HUES64 (cell line): ENCODE data around the gene ADAM12.

Source experiments
- H3K27ac ChIP-seq: 2 replicates; pipeline ENCODE4 v1.7.0; 2013; ENCODE audit warnings: low read depth, low read length, inconsistent platforms
- H3K27me3 ChIP-seq: 2 replicates; pipeline ENCODE4 v1.6.1; 2013; ENCODE audit warnings: mild to moderate bottlenecking, low read length; ENCODE audit not compliant: insufficient read depth
- H3K36me3 ChIP-seq: 2 replicates; pipeline ENCODE4 v1.6.1; 2013; ENCODE audit warnings: mild to moderate bottlenecking, low read length; ENCODE audit not compliant: insufficient read depth
- H3K4me1 ChIP-seq: 2 replicates; pipeline ENCODE4 v1.6.1; 2013; ENCODE audit warnings: mild to moderate bottlenecking, low read length, moderate library complexity; ENCODE audit not compliant: insufficient read depth
- H3K4me3 ChIP-seq: 2 replicates; pipeline ENCODE4 v1.5.1; 2013; ENCODE audit warnings: mild to moderate bottlenecking, low read length, moderate library complexity
- H3K9ac ChIP-seq: 2 replicates; pipeline ENCODE4 v1.6.1; 2013; ENCODE audit warnings: mild to moderate bottlenecking, low read depth, low read length
- H3K9me3 ChIP-seq: 2 replicates; pipeline ENCODE4 v1.6.1; 2013; ENCODE audit warnings: low read depth, low read length; ENCODE audit not compliant: insufficient read depth
- WGBS: fragments of 150-250, 120-280 bp; methylation state at CpG from one replicate; pipeline ENCODE4 v1.1.7; 2013; ENCODE audit warnings: missing lambda C conversion rate; 5-methylcytosine and 5-hydroxymethylcytosine counted together

The ADAM12 gene

DNA sequence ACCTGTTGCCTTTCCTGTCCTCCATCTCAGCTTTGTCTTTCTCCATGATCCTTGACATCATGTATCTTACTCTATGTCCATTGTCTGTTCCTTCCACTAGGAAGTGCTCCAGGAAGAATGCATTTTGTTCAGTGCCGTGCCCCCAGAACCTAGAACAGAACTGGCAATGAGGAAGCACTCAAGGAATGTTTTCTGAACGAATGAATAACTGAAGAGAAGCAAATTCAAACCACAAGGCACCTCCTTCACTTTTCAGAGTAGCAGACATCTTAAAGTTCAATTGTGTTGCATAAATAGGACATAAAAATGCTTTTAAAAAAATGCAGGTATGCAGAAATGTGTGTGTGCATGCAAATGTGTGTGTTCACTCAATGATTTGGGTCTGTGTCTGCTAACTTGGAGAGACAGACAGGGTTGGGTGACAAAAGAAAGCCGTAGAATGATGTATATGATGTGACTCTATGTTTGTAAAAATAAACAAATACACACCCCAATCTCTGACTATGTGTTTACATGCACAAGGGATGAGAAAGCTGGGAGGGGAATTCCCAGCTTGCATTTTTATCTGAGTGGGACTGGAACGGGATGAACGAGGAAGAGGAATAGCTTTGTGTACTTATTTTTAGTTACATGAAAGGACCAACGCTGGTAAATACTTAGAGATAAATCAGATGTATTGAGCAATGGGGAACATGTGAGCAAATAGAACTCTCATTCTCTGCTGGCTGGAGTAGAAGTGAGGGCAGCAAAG, 254.2 kb downstream of the ADAM12 start:
- Histone ChIP-seq H3K4me3 (no peak overlapping the region), H3K9ac (no peak overlapping the region), H3K4me1 (peaks cover 8% of the 10 kb centered on the region; the same call in 1 of the 2 replicates), H3K27me3 (no peaks in the 10 kb centered on the region), H3K36me3 (no peaks in the 10 kb centered on the region), H3K9me3 (no peaks in the 10 kb centered on the region), H3K27ac (no peak overlapping the region)
- 95% methylated on average over 6 of the region's 6 CpGs for WGBS

GRCh38 chr10:126133082-126133620, 255.1 kb downstream of the ADAM12 start:
- H3K27me3 ChIP-seq: no peaks in the 10 kb centered on the region
- peaks cover 8% of the 10 kb centered on the region; the same call in 1 of the 2 replicates for H3K4me1 ChIP-seq
- H3K36me3 ChIP-seq: no peaks in the 10 kb centered on the region
- no peak overlapping the region for H3K27ac ChIP-seq
- no peak overlapping the region for H3K9ac ChIP-seq
- 96% methylated on average over 9 of the region's 9 CpGs for WGBS
- H3K4me3 ChIP-seq: no peak overlapping the region
- H3K9me3 ChIP-seq: no peaks in the 10 kb centered on the region

DNA sequence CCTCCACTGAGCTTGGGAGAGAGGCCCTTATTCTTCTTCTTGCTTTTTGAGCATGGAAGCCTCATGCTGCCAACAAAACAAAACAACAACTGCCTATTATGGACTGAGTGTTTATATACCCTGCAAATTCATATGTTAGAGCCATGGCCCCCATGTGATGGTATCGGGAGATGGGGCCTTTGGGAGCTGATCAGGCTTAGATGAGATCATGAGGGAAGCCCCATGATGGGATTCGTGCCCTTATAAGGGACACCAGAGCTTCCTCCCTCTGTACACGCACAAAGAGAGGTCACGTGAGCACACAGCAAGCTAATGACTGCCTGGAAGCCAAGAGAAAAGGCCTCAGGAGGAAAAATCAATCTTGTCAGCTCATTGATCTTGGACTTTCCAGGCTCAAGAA, 256.9 kb downstream of the ADAM12 start:
- Histone ChIP-seq H3K4me3 (no peak overlapping the region), H3K4me1 (peaks cover 8% of the 10 kb centered on the region; the same call in 1 of the 2 replicates), H3K36me3 (no peaks in the 10 kb centered on the region), H3K27me3 (no peaks in the 10 kb centered on the region), H3K27ac (no peak overlapping the region), H3K9ac (no peak overlapping the region), H3K9me3 (no peaks in the 10 kb centered on the region)
- WGBS: 87% methylated on average over 4 of the region's 4 CpGs

DNA sequence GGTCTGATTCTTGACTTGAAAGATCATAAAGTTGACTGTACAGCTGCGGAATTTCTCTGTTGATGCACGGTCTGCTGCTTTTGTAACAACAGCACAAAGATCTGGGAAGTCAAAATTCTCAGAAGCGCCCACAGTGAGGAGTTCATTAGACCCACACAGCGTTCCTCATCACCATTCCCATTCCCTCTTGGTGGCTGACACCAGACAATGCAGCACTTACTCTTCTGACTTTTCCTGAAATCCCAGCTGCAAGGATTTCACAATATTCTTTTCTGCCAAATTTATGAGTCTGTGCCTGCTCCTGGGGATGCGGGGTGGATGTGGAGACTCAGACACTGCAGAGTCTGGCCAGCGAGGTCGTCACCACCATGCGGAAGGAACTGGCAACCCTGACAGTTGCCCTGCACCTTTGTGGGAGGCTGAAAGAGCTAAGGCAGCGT, 258.0 kb downstream of the ADAM12 start:
- Histone ChIP-seq H3K36me3 (no peaks in the 10 kb centered on the region), H3K4me3 (no peak overlapping the region), H3K27me3 (no peaks in the 10 kb centered on the region), H3K4me1 (peaks cover under 1% of the 10 kb centered on the region; the same call in 1 of the 2 replicates), H3K27ac (no peak overlapping the region), H3K9ac (no peak overlapping the region), H3K9me3 (no peaks in the 10 kb centered on the region)
- 94% methylated on average over 9 of the region's 9 CpGs for WGBS

GRCh38 chr10:126129026-126129425, 259.3 kb downstream of the ADAM12 start:
- H3K9me3 ChIP-seq: no peaks in the 10 kb centered on the region
- no peaks in the 10 kb centered on the region for H3K36me3 ChIP-seq
- H3K4me1 ChIP-seq: peaks cover 4% of the 10 kb centered on the region
- H3K27ac ChIP-seq: no peak overlapping the region
- no peak overlapping the region for H3K4me3 ChIP-seq
- 93% methylated on average over 7 of the region's 7 CpGs for WGBS
- H3K9ac ChIP-seq: no peak overlapping the region
- H3K27me3 ChIP-seq: no peaks in the 10 kb centered on the region

DNA sequence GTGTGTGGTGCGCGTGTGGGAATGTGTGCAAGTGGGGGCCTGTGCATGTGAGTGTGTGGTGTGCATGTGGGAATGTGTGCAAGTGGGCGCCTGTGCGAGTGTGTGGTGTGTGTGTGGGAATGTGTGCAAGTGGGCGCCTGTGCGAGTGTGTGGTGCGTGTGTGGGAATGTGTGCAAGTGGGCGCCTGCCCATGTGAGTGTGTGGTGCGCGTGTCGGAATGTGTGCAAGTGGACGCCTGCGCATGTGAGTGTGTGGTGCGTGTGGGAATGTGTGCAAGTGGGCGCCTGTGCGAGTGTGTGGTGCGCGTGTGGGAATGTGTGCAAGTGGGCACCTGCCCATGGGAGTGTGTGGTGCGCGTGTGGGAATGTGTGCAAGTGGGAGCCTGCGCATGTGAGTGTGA, 259.7 kb downstream of the ADAM12 start:
- Histone ChIP-seq H3K27me3 (no peaks in the 10 kb centered on the region), H3K36me3 (no peaks in the 10 kb centered on the region)
- WGBS: 96% methylated on average over 21 of the region's 21 CpGs

DNA sequence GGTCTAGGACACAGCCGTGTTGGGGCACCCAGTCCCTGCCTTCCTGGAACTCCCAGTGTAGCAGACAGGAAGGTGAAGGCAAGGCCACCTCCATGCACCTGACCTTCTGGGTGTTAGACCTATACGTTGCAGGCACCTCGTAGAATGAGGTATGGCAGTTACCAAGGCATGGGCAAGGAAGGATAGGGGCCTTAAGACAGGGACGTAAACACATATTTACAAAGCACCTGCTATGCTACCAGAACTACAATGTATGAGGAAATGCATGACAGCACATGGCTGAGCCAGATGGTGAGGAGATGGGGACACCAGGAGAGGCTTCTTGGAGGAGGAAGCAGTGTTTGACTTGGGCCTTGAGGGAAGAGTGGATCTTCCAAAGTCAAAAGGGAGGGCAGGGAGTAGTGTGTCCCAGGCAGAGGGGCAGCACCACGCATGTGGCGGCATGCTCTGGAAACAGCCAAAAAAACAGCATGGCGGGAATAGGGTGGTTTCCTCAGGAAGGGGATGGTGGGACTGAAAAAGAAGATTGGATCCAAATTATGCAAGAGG, 260.7 kb downstream of the ADAM12 start:
- Histone ChIP-seq H3K9me3 (no peaks in the 10 kb centered on the region), H3K36me3 (no peaks in the 10 kb centered on the region), H3K4me1 (peaks cover 16% of the 10 kb centered on the region), H3K9ac (no peak overlapping the region), H3K27ac (no peak overlapping the region), H3K4me3 (no peak overlapping the region), H3K27me3 (peaks cover 3% of the 10 kb centered on the region; the same call in 1 of the 2 replicates)
- WGBS: 86% methylated on average over 6 of the region's 7 CpGs

More for the DNA sequence above, 259.7 kb downstream of the ADAM12 start:
- no peak overlapping the region for H3K27ac ChIP-seq
- H3K9ac ChIP-seq: no peak overlapping the region
- H3K4me3 ChIP-seq: no peak overlapping the region
- peaks cover 8% of the 10 kb centered on the region for H3K4me1 ChIP-seq
- no peaks in the 10 kb centered on the region for H3K9me3 ChIP-seq

GRCh38 chr10:126126866-126127265, 261.4 kb downstream of the ADAM12 start:
- peaks cover 16% of the 10 kb centered on the region for H3K4me1 ChIP-seq
- no peak overlapping the region for H3K27ac ChIP-seq
- 90% methylated on average over 4 of the region's 4 CpGs for WGBS
- H3K36me3 ChIP-seq: no peaks in the 10 kb centered on the region
- H3K9ac ChIP-seq: no peak overlapping the region
- no peak overlapping the region for H3K4me3 ChIP-seq
- no peaks in the 10 kb centered on the region for H3K9me3 ChIP-seq
- H3K27me3 ChIP-seq: peaks cover 3% of the 10 kb centered on the region; the same call in 1 of the 2 replicates

- Histone ChIP-seq H3K27ac (no peak overlapping the region), H3K36me3 (no peaks in the 10 kb centered on the region), H3K9ac (no peak overlapping the region), H3K27me3 (peaks cover 3% of the 10 kb centered on the region; the same call in 1 of the 2 replicates), H3K4me3 (no peak overlapping the region), H3K4me1 (peaks cover 16% of the 10 kb centered on the region), H3K9me3 (no peaks in the 10 kb centered on the region)
- WGBS: 96% methylated on average over 5 of the region's 5 CpGs
Observed at GRCh38 chr10:126126023-126126422, 262.3 kb downstream of the ADAM12 start.

DNA sequence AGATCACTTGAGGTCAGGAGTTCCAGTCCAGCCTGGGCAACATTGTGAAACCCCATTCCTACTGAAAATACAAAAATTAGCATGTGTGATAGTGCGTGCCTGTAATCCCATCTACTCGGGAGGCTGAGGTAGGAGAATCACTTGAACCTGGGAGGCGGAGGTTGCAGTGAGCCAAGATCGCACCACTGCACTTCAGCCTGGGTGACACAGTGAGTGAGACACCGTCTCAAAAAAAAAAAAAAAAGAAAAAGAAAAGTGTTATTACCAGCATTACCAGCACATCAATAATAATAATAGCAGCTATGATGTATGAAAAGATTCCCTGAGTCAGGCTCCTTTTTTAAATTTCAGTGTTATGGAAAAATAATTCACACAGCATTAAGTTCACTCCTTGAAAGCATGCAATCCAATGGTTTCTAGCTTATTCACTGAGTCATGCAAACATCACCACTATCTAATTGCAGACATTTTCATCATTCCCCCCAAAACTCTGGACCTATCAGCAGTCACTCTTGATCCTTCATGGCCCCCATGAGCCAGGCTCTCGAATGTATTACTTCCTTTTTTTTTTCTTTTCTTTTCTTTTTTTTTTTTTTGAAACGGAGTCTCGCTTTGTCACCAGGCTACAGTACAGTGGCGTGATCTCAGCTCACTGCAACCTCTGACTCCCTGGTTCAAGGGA, 263.5 kb downstream of the ADAM12 start:
- Histone ChIP-seq H3K4me1 (peaks cover 16% of the 10 kb centered on the region), H3K36me3 (no peaks in the 10 kb centered on the region), H3K4me3 (no peak overlapping the region), H3K27me3 (peaks cover 3% of the 10 kb centered on the region; the same call in 1 of the 2 replicates), H3K27ac (no peak overlapping the region), H3K9me3 (no peaks in the 10 kb centered on the region), H3K9ac (no peak overlapping the region)
- WGBS: 93% methylated on average over 8 of the region's 9 CpGs

- Histone ChIP-seq H3K9me3 (no peaks in the 10 kb centered on the region), H3K4me1 (peaks cover 16% of the 10 kb centered on the region), H3K4me3 (no peak overlapping the region), H3K9ac (no peak overlapping the region), H3K27ac (no peak overlapping the region; the same call in 1 of the 2 replicates), H3K36me3 (no peaks in the 10 kb centered on the region), H3K27me3 (peaks cover 3% of the 10 kb centered on the region; the same call in 1 of the 2 replicates)
- WGBS: 55% methylated on average over 7 of the region's 7 CpGs
Observed at GRCh38 chr10:126124046-126124445, 264.2 kb downstream of the ADAM12 start.
